H1 (cell line): ENCODE data around the gene KLHL33. TPM values are rescaled to one million over a fixed set of nuclear protein-coding genes. Genes with fewer than 3 reads are reported as not detected.

Experiments
- CTCF ChIA-PET: fragments of 300-600 bp; sonication (Branson Sonifier 250); formaldehyde crosslinking; loops from one replicate; lab custom pipeline; 2021; ENCODE audit not compliant: partially characterized antibody; lab: Charles Lee
- POLR2A ChIA-PET: fragments of 300-600 bp; sonication (Branson Sonifier 250); formaldehyde crosslinking; loops from one replicate; lab custom pipeline; 2021; ENCODE audit warnings: inconsistent platforms; ENCODE audit not compliant: partially characterized antibody; lab: Charles Lee
- DNase-seq, 2 experiments: peaks; one replicate each; pipeline versions ENCODE4 v3.0.0 to v3.0.0-alpha.2; 2010 to 2022; ENCODE audit warnings: low spot score in 2 of 2, low read depth in 1 of 2, mixed read lengths in 1 of 2
- FAIRE-seq: peaks from 2 replicates; lab custom pipeline; 2011; peaks lifted over from hg19 to GRCh38; lab: Jason Lieb, UNC
- H2AFZ ChIP-seq: 2 replicates; pipeline ENCODE4 v1.8.1; 2012; ENCODE audit warnings: low read length, inconsistent platforms
- H2AK5ac ChIP-seq: 2 replicates; pipeline ENCODE4 v1.6.1; 2013; ENCODE audit warnings: low read depth, low read length
- H2BK120ac ChIP-seq: replicated peaks from 2 replicates; pipeline ENCODE3; 2013; ENCODE audit warnings: low read depth, low read length, inconsistent platforms
- H2BK12ac ChIP-seq: 2 replicates; pipeline ENCODE4 v1.6.1; 2013; ENCODE audit warnings: low read depth, low read length
- H2BK15ac ChIP-seq: 2 replicates; pipeline ENCODE4 v1.6.1; 2013; ENCODE audit warnings: low read length
- H2BK20ac ChIP-seq: 2 replicates; pipeline ENCODE4 v1.6.1; 2013; ENCODE audit warnings: low read length
- H2BK5ac ChIP-seq: 2 replicates; pipeline ENCODE4 v1.6.1; 2013; ENCODE audit warnings: low read depth, low read length
- H3K14ac ChIP-seq: 2 replicates; pipeline ENCODE4 v1.6.1; 2013; ENCODE audit warnings: inconsistent platforms; ENCODE audit not compliant: insufficient read length
- H3K18ac ChIP-seq: 2 replicates; pipeline ENCODE4 v1.6.1; 2013; ENCODE audit warnings: low read length; ENCODE audit errors: extremely low read depth
- H3K23ac ChIP-seq: 2 replicates; pipeline ENCODE4 v1.6.1; 2013; ENCODE audit warnings: inconsistent platforms; ENCODE audit not compliant: insufficient read length
- H3K23me2 ChIP-seq: 2 replicates; pipeline ENCODE4 v1.6.1; 2013; ENCODE audit warnings: low read depth, low read length
- H3K27ac ChIP-seq: 2 replicates; pipeline ENCODE4 v1.6.1; 2011; ENCODE audit warnings: low read depth, low read length, inconsistent platforms
- H3K27me3 ChIP-seq, 4 experiments: replicated peaks in 1 of 4; 1 replicate in 1 of 4; 2 replicates in 3 of 4; pipeline versions ENCODE4 v1.6.1 to v1.8.1; 2011 to 2013; ENCODE audit warnings: low read length in 3 of 4, mild to moderate bottlenecking in 3 of 4, inconsistent platforms in 2 of 4, mixed read lengths in 2 of 4, moderate library complexity in 1 of 4; ENCODE audit not compliant: control insufficient read depth in 3 of 4, insufficient read depth in 3 of 4; ENCODE audit errors: extremely low read depth in 1 of 4
- H3K36me3 ChIP-seq, 4 experiments: 2 replicates each; pipeline versions ENCODE4 v1.6.1 to v1.8.1; 2011 to 2013; ENCODE audit warnings: mild to moderate bottlenecking in 4 of 4, low read length in 3 of 4, moderate library complexity in 2 of 4, control low read depth in 1 of 4, inconsistent platforms in 1 of 4; ENCODE audit not compliant: insufficient read depth in 4 of 4, control insufficient read depth in 2 of 4
- H3K4ac ChIP-seq: replicated peaks from 2 replicates; pipeline ENCODE3; 2013; ENCODE audit warnings: low read length, low read depth, mixed read lengths, inconsistent platforms; ENCODE audit not compliant: insufficient read length
- H3K4me1 ChIP-seq, 4 experiments: replicated peaks in 1 of 4; 1 replicate in 1 of 4; 2 replicates in 3 of 4; pipeline versions ENCODE4 v1.6.1 to v1.8.1; 2011 to 2013; ENCODE audit warnings: low read length in 3 of 4, inconsistent platforms in 2 of 4, mixed read lengths in 1 of 4; ENCODE audit not compliant: insufficient read depth in 4 of 4, control insufficient read depth in 3 of 4
- H3K4me2 ChIP-seq, 2 experiments: 2 replicates each; pipeline versions ENCODE4 v1.6.1 to v1.8.1; 2011 to 2013; ENCODE audit warnings: low read depth in 2 of 2, low read length in 2 of 2, control low read depth in 1 of 2, inconsistent platforms in 1 of 2, mild to moderate bottlenecking in 1 of 2; ENCODE audit not compliant: insufficient read depth in 1 of 2
- H3K4me3 ChIP-seq, 4 experiments: fragments of 200-600, 300-600 bp in 1 of 4; sonication (generic), shearing (Covaris generic), sonication (Bioruptor Twin) in 1 of 4; 2 replicates each; pipeline versions ENCODE4 v1.5.1 to v1.8.1; 2011 to 2016; ENCODE audit warnings: low read length in 4 of 4, low read depth in 3 of 4, control low read depth in 2 of 4, inconsistent platforms in 2 of 4, mild to moderate bottlenecking in 2 of 4, mixed read lengths in 1 of 4, moderate library complexity in 1 of 4; ENCODE audit not compliant: insufficient read depth in 2 of 4; ENCODE audit errors: extremely low read depth in 1 of 4
- H3K56ac ChIP-seq: replicated peaks from 2 replicates; pipeline ENCODE3; 2013; ENCODE audit warnings: low read depth, mild to moderate bottlenecking, mixed read lengths, low read length, inconsistent platforms; ENCODE audit not compliant: insufficient read length
- H3K79me1 ChIP-seq: 2 replicates; pipeline ENCODE4 v1.6.1; 2013; ENCODE audit warnings: low read depth, low read length, control low read depth
- H3K79me2 ChIP-seq, 2 experiments: 2 replicates each; pipeline versions ENCODE4 v1.6.1 to v1.8.1; 2012 to 2013; ENCODE audit warnings: low read length in 2 of 2, mild to moderate bottlenecking in 2 of 2, inconsistent platforms in 1 of 2; ENCODE audit not compliant: insufficient read depth in 2 of 2, control insufficient read depth in 1 of 2
- H3K9ac ChIP-seq, 4 experiments: replicated peaks in 1 of 4; 1 replicate in 1 of 4; 2 replicates in 3 of 4; pipeline versions ENCODE4 v1.6.1 to v1.8.1; 2011 to 2013; ENCODE audit warnings: low read depth in 3 of 4, low read length in 3 of 4, control low read depth in 2 of 4, mild to moderate bottlenecking in 2 of 4, moderate library complexity in 2 of 4, inconsistent platforms in 1 of 4; ENCODE audit errors: extremely low read depth in 1 of 4
- H3K9me3 ChIP-seq, 2 experiments: 2 replicates each; pipeline versions ENCODE4 v1.6.1 to v1.8.1; 2012 to 2013; ENCODE audit warnings: mild to moderate bottlenecking in 2 of 2, moderate library complexity in 2 of 2, control low read depth in 1 of 2, inconsistent platforms in 1 of 2, low read depth in 1 of 2, low read length in 1 of 2, mixed read lengths in 1 of 2; ENCODE audit not compliant: insufficient read depth in 2 of 2
- H4K20me1 ChIP-seq, 2 experiments: replicated peaks in 1 of 2; 2 replicates each; pipeline versions ENCODE3 to v1.8.1; 2011 to 2013; ENCODE audit warnings: inconsistent platforms in 2 of 2, low read length in 2 of 2, mild to moderate bottlenecking in 1 of 2; ENCODE audit not compliant: insufficient read depth in 2 of 2, control insufficient read depth in 1 of 2
- H4K5ac ChIP-seq: 2 replicates; pipeline ENCODE4 v1.6.1; 2013; ENCODE audit warnings: low read length, low read depth, mixed read lengths, inconsistent platforms; ENCODE audit not compliant: insufficient read length
- H4K8ac ChIP-seq: 2 replicates; pipeline ENCODE4 v1.8.0; 2013; ENCODE audit warnings: mild to moderate bottlenecking, moderate library complexity, low read length, inconsistent platforms; ENCODE audit not compliant: insufficient read depth; ENCODE audit errors: extremely low read depth
- H4K91ac ChIP-seq: replicated peaks from 2 replicates; pipeline ENCODE3; 2013; ENCODE audit warnings: low read length, mixed read lengths, inconsistent platforms; ENCODE audit not compliant: insufficient read length
- BACH1 ChIP-seq: IDR thresholded peaks from 2 replicates; pipeline ENCODE4 v1.6.1; 2012; ENCODE audit warnings: low read length, improper control_type of control experiment
- BRCA1 ChIP-seq: IDR thresholded peaks from 2 replicates; pipeline ENCODE4 v1.6.1; 2012; ENCODE audit warnings: low read depth, low read length, improper control_type of control experiment
- CBX5 ChIP-seq: fragments of 300-800, 300-1000 bp; sonication (generic); IDR thresholded peaks from 2 replicates; pipeline ENCODE4 v1.7.1; 2016; ENCODE audit warnings: antibody characterized with exemption, low read length, low read depth
- E2F6 ChIP-seq: IDR thresholded peaks from 2 replicates; pipeline ENCODE4 v1.6.1; 2012; ENCODE audit warnings: inconsistent platforms
- GTF2F1 ChIP-seq: IDR thresholded peaks from 2 replicates; pipeline ENCODE4 v1.6.1; 2012; ENCODE audit warnings: low read depth, low read length, improper control_type of control experiment, borderline replicate concordance
- NANOG ChIP-seq: IDR thresholded peaks from 2 replicates; pipeline ENCODE4 v1.6.1; 2011; ENCODE audit warnings: low read length, low read depth, mild to moderate bottlenecking, inconsistent platforms; ENCODE audit not compliant: insufficient read depth, poor library complexity, severe bottlenecking
- NRF1 ChIP-seq: IDR thresholded peaks from 2 replicates; pipeline ENCODE4 v1.6.1; 2011; ENCODE audit warnings: mild to moderate bottlenecking, low read depth, low read length, improper control_type of control experiment
- RBBP5 ChIP-seq: IDR thresholded peaks from 2 replicates; pipeline ENCODE4 v1.7.1; 2012; ENCODE audit warnings: low read depth, mild to moderate bottlenecking, inconsistent platforms, low read length, moderate library complexity, borderline replicate concordance
- SIRT6 ChIP-seq: IDR thresholded peaks from one replicate; pipeline ENCODE4 v1.7.1; 2012; ENCODE audit warnings: low read length, inconsistent platforms
- TEAD4 ChIP-seq: IDR thresholded peaks from 2 replicates; pipeline ENCODE4 v1.6.1; 2012; ENCODE audit warnings: low read depth, low read length, inconsistent platforms, mixed read lengths
- WGBS, 2 experiments: shearing (Covaris generic) in 1 of 2; methylation state at CpG; one replicate each; pipeline versions ENCODE4 v1.1.6 to v1.1.7; 2013 to 2015; ENCODE audit warnings: low lambda C conversion rate in 2 of 2, mixed read lengths in 2 of 2, inconsistent platforms in 1 of 2, low coverage in 1 of 2, missing lambda C conversion rate in 1 of 2; ENCODE audit not compliant: insufficient replicate concordance in 2 of 2, insufficient coverage in 1 of 2, insufficient read length in 1 of 2; ENCODE audit errors: extremely low coverage in 1 of 2, missing lambda C conversion rate in 1 of 2; 5-methylcytosine and 5-hydroxymethylcytosine counted together
- polyA plus RNA-seq, 7 experiments: library from polyadenylated mRNA; depleted of rRNA in 3 of 7; stranded (reverse) in 5 of 7; unstranded in 2 of 7; fragments of >200 nt in 5 of 7; fragments of 200-250 nt in 2 of 7; gene quantifications; 1 replicate in 5 of 7; 2 replicates in 1 of 7; 4 replicates in 1 of 7; pipeline versions ENCODE4 v1.2.1 to v1.2.3, GENCODE V29; 2011 to 2013; ENCODE audit warnings: missing spikeins in 2 of 7, mixed read lengths in 2 of 7
- total RNA-seq: library from RNA; stranded (reverse); fragmentation: NEBNext Ultra II Directional; extraction: Animal tissue kit (Norgen Biotek cat#: 25700); gene quantifications from 2 replicates; pipeline ENCODE4 v1.2.1, GENCODE V29; 2021

Gene KLHL33
- total and polyA plus RNA-seq, 2 of the 8 experiments (the other 6 are each of a cell fraction or from before 2014, with no cell fraction given), result 0.11 to 0.17 TPM

DNA sequence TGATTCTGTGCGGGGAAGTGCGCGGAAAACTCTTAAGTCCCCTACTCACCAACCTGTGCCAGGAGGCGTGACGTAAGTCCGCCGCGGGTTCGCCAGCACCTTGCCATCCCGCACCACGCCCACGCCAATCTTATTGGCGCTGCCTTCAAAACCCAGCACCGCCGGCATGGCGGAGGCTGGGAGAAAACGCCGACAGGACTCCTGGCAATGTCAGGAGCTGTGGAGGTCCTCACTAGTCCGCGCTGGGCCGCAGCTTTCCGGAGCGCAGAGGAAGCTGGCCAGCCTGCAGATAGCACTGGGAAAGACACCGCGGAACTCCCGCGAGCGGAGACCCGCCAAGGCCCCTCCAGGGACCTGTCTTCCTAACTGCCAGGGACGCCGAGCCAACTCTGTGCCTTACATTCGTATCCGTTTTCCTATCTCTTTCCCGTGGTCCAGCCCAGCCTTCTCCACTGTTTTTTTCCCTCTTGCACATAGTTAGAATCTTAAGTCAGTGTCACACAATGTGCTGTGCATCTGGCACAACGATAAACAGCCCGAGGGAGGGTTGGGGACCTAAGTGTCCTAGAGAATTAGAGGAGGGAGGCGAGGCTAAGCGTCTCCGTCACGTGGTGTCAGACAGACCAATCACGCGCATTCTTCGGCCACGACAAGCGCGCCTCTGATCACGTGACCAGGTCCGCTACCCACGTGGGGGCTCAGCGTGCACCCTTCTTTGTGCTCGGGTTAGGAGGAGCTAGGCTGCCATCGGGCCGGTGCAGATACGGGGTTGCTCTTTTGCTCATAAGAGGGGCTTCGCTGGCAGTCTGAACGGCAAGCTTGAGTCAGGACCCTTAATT is 18.8 kb upstream of the KLHL33 start, which contains the start of the genes APEX1 and OSGEP:
APEX1 (plus strand) TSS at position 711 of the 839 bp plus-strand sequence. CDS start 420 bp downstream, outside the sequence.
OSGEP (minus strand) TSS at position 297 of the 839 bp plus-strand sequence; CDS start at position 168, 129 bp downstream.
- peaks cover 8% of the 10 kb centered on the region for H3K23me2 ChIP-seq
- H3K4me3 ChIP-seq, result peak within 1 kb of the TSS; percentile 86 to 95 (median 90)
- H4K20me1 ChIP-seq, result peaks cover 0 to 5% of the 10 kb centered on the region in 2 experiments
- H3K9ac ChIP-seq, result peak within 1 kb of the TSS; percentile 96 to 100 (median 98)
- DNase-seq (peak; percentile 93 to 95), FAIRE-seq (peak; percentile 92)
- ChIA-PET CTCF (interaction anchor here (0.5 to 3.7 kb wide), 9 partner anchors 8 to 152 kb away, joined by 3 to 9 read pairs (median 3); partner anchors contain the start of gene TEP1), POLR2A (interaction anchor here (0.6 to 5.5 kb wide), 40 partner anchors 10 to 227 kb away, joined by 3 to 88 read pairs (median 5); partner anchors contain the start of genes KLHL33, PARP2, PNP and TEP1)
- H2AK5ac ChIP-seq, result peak within 1 kb of the TSS; percentile 94; the same call in 1 of the 2 replicates
- H4K5ac ChIP-seq, result peak within 1 kb of the TSS; percentile 80
- peaks cover 0 to 10% (median 1%) of the 10 kb centered on the region in 4 experiments; a peak in 4 of 7 replicates for H3K4me1 ChIP-seq
- no peak within 1 kb of the TSS for H3K14ac ChIP-seq
- peak within 1 kb of the TSS; percentile 81 for H3K56ac ChIP-seq
- H2BK12ac ChIP-seq, result peak within 1 kb of the TSS; percentile 99
- peak within 1 kb of the TSS; percentile 100; the same call in 1 of the 2 replicates for H2BK15ac ChIP-seq
- peak within 1 kb of the TSS; percentile 97 for H3K18ac ChIP-seq
- no peaks in the 10 kb centered on the region for H3K27me3 ChIP-seq
- H3K4me2 ChIP-seq, result peak within 1 kb of the TSS; percentile 74 to 79
- peak within 1 kb of the TSS; percentile 87; the same call in 1 of the 2 replicates for H4K8ac ChIP-seq
- H3K79me1 ChIP-seq, result 0 out of 2 replicates have a peak, but pooled peaks cover 4% of the 10 kb centered on the region
- H2BK20ac ChIP-seq, result no peak within 1 kb of the TSS
- H3K23ac ChIP-seq, result no peak within 1 kb of the TSS
- peaks cover 26 to 59% (median 46%) of the 10 kb centered on the region in 4 experiments for H3K36me3 ChIP-seq
- no peak within 1 kb of the TSS for H2BK120ac ChIP-seq
- H3K79me2 ChIP-seq, result peaks cover 3 to 39% of the 10 kb centered on the region in 2 experiments
- peak within 1 kb of the TSS; percentile 99 for H3K27ac ChIP-seq
- H3K9me3 ChIP-seq, result no peaks in the 10 kb centered on the region
- H2AFZ ChIP-seq, result peak within 1 kb of the TSS; percentile 94
- peak within 1 kb of the TSS; percentile 100 for H2BK5ac ChIP-seq
- peak within 1 kb of the TSS; percentile 81 for H4K91ac ChIP-seq
- H3K4ac ChIP-seq, result peak within 1 kb of the TSS; percentile 1
- WGBS, 2 experiments, result 2% methylated on average over 56 of the region's 56 CpGs; no CpG with 5 or more reads in 1 of the 2 experiments
- TF ChIP-seq BRCA1 (peak; percentile 57; the same call in 1 of the 2 replicates), E2F6 (peak; percentile 67), CBX5 (no peak), BACH1 (no peak), TEAD4 (no peak), NRF1 (no peak; the same call in 1 of the 2 replicates), SIRT6 (no peak), RBBP5 (no peak), NANOG (no peak), GTF2F1 (peak; percentile 96)
